SU-DHL-6 (cell line): ENCODE data around the gene TRPM2.

Experiments
- H2AFZ ChIP-seq: fragments of 200-600 bp; sonication (generic); 2 replicates; pipeline ENCODE4 v1.6.1; 2014; ENCODE audit warnings: low read depth, mild to moderate bottlenecking, moderate library complexity, mixed read lengths, antibody characterized with exemption, low read length; ENCODE audit not compliant: severe bottlenecking
- H3F3A ChIP-seq: fragments of 200-600 bp; shearing (Covaris generic); 2 replicates; pipeline ENCODE4 v1.6.0; 2016; ENCODE audit warnings: antibody characterized with exemption, mild to moderate bottlenecking; ENCODE audit not compliant: insufficient read depth
- H3K27ac ChIP-seq: fragments of 200-600 bp; sonication (generic); 2 replicates; pipeline ENCODE4 v1.5.1; 2016; ENCODE audit warnings: low read depth, mild to moderate bottlenecking, low read length, moderate library complexity, mixed read lengths
- H3K27me3 ChIP-seq: fragments of 200-600 bp; sonication (generic), shearing (Covaris generic); 2 replicates; pipeline ENCODE4 v1.6.0; 2014; ENCODE audit warnings: mild to moderate bottlenecking, low read length
- H3K36me3 ChIP-seq: fragments of 200-600 bp; sonication (generic); 2 replicates; pipeline ENCODE4 v1.6.1; 2014; ENCODE audit warnings: mild to moderate bottlenecking, low read length, mixed read lengths
- H3K4me2 ChIP-seq: fragments of 300-600, 200-600 bp; shearing (Covaris generic), sonication (generic); 2 replicates; pipeline ENCODE4 v1.6.0; 2014; ENCODE audit warnings: low read length, low read depth, mild to moderate bottlenecking; ENCODE audit not compliant: poor library complexity, severe bottlenecking
- H3K4me3 ChIP-seq: fragments of 200-600 bp; sonication (generic); 2 replicates; pipeline ENCODE4 v1.5.1; 2014; ENCODE audit warnings: antibody characterized with exemption, low read length, mild to moderate bottlenecking, mixed read lengths; ENCODE audit not compliant: insufficient read depth, poor library complexity, severe bottlenecking
- H3K79me2 ChIP-seq: fragments of 200-600 bp; sonication (generic); 2 replicates; pipeline ENCODE4 v1.6.1; 2014; ENCODE audit warnings: mild to moderate bottlenecking, low read length, moderate library complexity; ENCODE audit not compliant: insufficient read depth
- H3K9ac ChIP-seq: fragments of 200-600 bp; sonication (generic); 2 replicates; pipeline ENCODE4 v1.7.0; 2014; ENCODE audit warnings: mild to moderate bottlenecking, low read length
- H3K9me2 ChIP-seq: fragments of 200-600 bp; sonication (generic); replicated peaks from 2 replicates; pipeline ENCODE4 v1.6.1; 2014; ENCODE audit warnings: low read length; ENCODE audit not compliant: insufficient read depth
- H3K9me3 ChIP-seq: fragments of 200-600 bp; sonication (generic); 2 replicates; pipeline ENCODE4 v1.6.1; 2014; ENCODE audit warnings: low read length, mixed read lengths; ENCODE audit not compliant: insufficient read depth
- H4K20me1 ChIP-seq: fragments of 200-600 bp; sonication (generic); 2 replicates; pipeline ENCODE4 v1.6.1; 2014; ENCODE audit warnings: low read depth, mild to moderate bottlenecking, antibody characterized with exemption, low read length, moderate library complexity, mixed read lengths
- CTCF ChIP-seq: fragments of 200-600 bp; sonication (generic); IDR thresholded peaks from one replicate; pipeline ENCODE4 v1.5.1; 2017; ENCODE audit warnings: antibody characterized with exemption, mild to moderate bottlenecking, low read length, moderate library complexity; ENCODE audit not compliant: insufficient read depth, poor library complexity, severe bottlenecking
- EZH2phosphoT487 ChIP-seq: fragments of 200-600 bp; sonication (generic), shearing (Covaris generic); conservative IDR thresholded peaks from 2 replicates; pipeline ENCODE4 v1.6.1; 2018; ENCODE audit warnings: mild to moderate bottlenecking, antibody characterized with exemption, low read length, moderate library complexity, mixed read lengths

The TRPM2 gene

GRCh38 chr21:44443891-44444285 is 90.5 kb downstream of the TRPM2 start:
- H4K20me1 ChIP-seq, result no peaks in the 10 kb centered on the region
- H3K27me3 ChIP-seq, result no peaks in the 10 kb centered on the region
- H3K27ac ChIP-seq, result no peak overlapping the region
- no peaks in the 10 kb centered on the region for H3F3A ChIP-seq
- no peak overlapping the region for H3K4me3 ChIP-seq
- no peaks in the 10 kb centered on the region for H3K36me3 ChIP-seq
- TF ChIP-seq CTCF (no peak), EZH2phosphoT487 (no peak)
- no peak overlapping the region for H3K4me2 ChIP-seq
- H3K9me3 ChIP-seq, result no peaks in the 10 kb centered on the region
- H3K9ac ChIP-seq, result no peak overlapping the region
- no peak overlapping the region for H2AFZ ChIP-seq
- H3K79me2 ChIP-seq, result no peaks in the 10 kb centered on the region
- H3K9me2 ChIP-seq, result no peaks in the 10 kb centered on the region

GRCh38 chr21:44444286-44444931 is 91.0 kb downstream of the TRPM2 start:
- Histone ChIP-seq H3K27me3 (no peaks in the 10 kb centered on the region), H4K20me1 (no peaks in the 10 kb centered on the region), H3K9ac (no peak overlapping the region), H3K9me3 (no peaks in the 10 kb centered on the region), H3K9me2 (no peaks in the 10 kb centered on the region), H3F3A (no peaks in the 10 kb centered on the region), H3K4me2 (no peak overlapping the region), H3K36me3 (no peaks in the 10 kb centered on the region), H3K27ac (no peak overlapping the region), H3K4me3 (no peak overlapping the region), H3K79me2 (no peaks in the 10 kb centered on the region), H2AFZ (no peak overlapping the region)
- TF ChIP-seq EZH2phosphoT487 (no peak), CTCF (peak; percentile 11)

GRCh38 chr21:44445145-44445812 is 91.9 kb downstream of the TRPM2 start:
- H3K27ac ChIP-seq, result no peak overlapping the region
- no peak overlapping the region for H3K4me3 ChIP-seq
- no peaks in the 10 kb centered on the region for H4K20me1 ChIP-seq
- H3K9me3 ChIP-seq, result no peaks in the 10 kb centered on the region
- no peak overlapping the region for H3K9ac ChIP-seq
- no peaks in the 10 kb centered on the region for H3K27me3 ChIP-seq
- no peak for TF ChIP-seq CTCF
- no peak for TF ChIP-seq EZH2phosphoT487
- no peaks in the 10 kb centered on the region for H3K79me2 ChIP-seq
- no peaks in the 10 kb centered on the region for H3K36me3 ChIP-seq
- no peak overlapping the region for H3K4me2 ChIP-seq
- H3K9me2 ChIP-seq, result no peaks in the 10 kb centered on the region
- H3F3A ChIP-seq, result no peaks in the 10 kb centered on the region
- no peak overlapping the region for H2AFZ ChIP-seq
